GM18517 (cell line): ENCODE measurements around the gene IGSF10.
"Not testable (repeated sequence)": the region's sequence is repeated elsewhere in the genome, so short reads cannot be mapped to it uniquely, and the experiment has no call there.

Experiments
- ATAC-seq: cut with Tn5 transposase; IDR thresholded peaks from one replicate; pipeline ENCODE4 v1.9.1; 2021; ENCODE audit warnings: mild to moderate bottlenecking, moderate library complexity; ENCODE audit not compliant: unreplicated experiment

The IGSF10 gene, protein sequence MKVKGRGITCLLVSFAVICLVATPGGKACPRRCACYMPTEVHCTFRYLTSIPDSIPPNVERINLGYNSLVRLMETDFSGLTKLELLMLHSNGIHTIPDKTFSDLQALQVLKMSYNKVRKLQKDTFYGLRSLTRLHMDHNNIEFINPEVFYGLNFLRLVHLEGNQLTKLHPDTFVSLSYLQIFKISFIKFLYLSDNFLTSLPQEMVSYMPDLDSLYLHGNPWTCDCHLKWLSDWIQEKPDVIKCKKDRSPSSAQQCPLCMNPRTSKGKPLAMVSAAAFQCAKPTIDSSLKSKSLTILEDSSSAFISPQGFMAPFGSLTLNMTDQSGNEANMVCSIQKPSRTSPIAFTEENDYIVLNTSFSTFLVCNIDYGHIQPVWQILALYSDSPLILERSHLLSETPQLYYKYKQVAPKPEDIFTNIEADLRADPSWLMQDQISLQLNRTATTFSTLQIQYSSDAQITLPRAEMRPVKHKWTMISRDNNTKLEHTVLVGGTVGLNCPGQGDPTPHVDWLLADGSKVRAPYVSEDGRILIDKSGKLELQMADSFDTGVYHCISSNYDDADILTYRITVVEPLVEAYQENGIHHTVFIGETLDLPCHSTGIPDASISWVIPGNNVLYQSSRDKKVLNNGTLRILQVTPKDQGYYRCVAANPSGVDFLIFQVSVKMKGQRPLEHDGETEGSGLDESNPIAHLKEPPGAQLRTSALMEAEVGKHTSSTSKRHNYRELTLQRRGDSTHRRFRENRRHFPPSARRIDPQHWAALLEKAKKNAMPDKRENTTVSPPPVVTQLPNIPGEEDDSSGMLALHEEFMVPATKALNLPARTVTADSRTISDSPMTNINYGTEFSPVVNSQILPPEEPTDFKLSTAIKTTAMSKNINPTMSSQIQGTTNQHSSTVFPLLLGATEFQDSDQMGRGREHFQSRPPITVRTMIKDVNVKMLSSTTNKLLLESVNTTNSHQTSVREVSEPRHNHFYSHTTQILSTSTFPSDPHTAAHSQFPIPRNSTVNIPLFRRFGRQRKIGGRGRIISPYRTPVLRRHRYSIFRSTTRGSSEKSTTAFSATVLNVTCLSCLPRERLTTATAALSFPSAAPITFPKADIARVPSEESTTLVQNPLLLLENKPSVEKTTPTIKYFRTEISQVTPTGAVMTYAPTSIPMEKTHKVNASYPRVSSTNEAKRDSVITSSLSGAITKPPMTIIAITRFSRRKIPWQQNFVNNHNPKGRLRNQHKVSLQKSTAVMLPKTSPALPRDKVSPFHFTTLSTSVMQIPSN (N-terminal part only)

GRCh38 chr3:151460774-151461450, at the start of gene IGSF10:
Gene IGSF10, minus strand, starts transcription at chr3:151461061. Its CDS starts 2,352 bp downstream, at chr3:151458709.
- ATAC-seq: no peak

- ATAC-seq: not testable (repeated sequence)
Observed at GRCh38 chr3:151509468-151510135, 48.7 kb upstream of the IGSF10 start.

DNA sequence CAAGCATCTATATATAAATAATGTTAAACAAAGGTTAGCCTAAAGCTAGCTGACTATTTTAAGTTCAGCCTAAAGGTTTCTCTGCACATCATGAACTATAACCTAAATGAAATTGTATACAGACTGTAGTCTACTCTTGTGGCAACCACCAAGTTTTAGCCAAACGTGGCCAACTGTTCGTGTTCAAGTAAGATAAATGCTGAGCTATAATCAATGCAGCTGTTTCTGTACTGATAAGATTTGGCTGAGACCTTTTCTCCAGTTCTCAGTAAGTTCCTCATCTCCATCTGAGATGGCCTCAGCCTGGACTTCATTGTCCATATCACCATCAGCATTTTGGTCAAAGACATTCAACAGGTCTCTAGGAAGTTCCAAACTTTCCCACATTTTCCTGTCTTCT, 43.7 kb upstream of the IGSF10 start:
- no peak for ATAC-seq

- no peak for ATAC-seq
Observed at GRCh38 chr3:151503074-151503473, 42.2 kb upstream of the IGSF10 start.

DNA sequence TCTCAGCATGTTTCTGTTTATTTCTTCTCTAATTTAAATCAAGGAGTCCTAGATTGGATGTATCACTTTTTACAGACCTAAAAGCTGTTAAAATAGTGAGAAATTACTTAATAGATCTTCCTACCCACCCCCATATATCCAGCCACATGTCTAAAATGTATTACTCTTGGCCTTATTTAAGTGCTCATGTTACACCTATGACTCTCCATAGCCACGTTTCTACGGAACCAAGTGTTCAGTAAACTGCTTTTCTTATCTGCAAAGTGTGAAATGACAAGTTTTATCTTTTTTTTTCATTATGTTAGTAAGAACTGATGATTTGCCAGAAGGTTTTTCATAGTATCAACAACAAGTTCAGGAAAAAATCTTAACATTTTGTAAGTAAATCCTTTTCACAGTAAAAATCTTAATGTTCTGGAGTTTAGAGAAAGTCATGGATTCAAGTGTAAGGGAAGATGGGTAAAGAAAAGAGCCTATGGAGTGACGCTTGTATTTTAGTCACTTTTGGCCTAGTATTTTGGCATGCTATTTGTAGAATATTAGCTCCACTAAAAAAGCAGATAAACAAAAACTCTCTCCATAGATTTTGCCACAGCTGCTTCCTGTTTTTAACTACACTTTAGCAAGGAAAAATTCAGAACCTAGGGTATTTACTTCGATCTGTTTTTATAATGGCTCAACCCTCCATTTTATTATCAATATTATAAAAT, 41.2 kb upstream of the IGSF10 start:
- ATAC-seq: no peak

DNA sequence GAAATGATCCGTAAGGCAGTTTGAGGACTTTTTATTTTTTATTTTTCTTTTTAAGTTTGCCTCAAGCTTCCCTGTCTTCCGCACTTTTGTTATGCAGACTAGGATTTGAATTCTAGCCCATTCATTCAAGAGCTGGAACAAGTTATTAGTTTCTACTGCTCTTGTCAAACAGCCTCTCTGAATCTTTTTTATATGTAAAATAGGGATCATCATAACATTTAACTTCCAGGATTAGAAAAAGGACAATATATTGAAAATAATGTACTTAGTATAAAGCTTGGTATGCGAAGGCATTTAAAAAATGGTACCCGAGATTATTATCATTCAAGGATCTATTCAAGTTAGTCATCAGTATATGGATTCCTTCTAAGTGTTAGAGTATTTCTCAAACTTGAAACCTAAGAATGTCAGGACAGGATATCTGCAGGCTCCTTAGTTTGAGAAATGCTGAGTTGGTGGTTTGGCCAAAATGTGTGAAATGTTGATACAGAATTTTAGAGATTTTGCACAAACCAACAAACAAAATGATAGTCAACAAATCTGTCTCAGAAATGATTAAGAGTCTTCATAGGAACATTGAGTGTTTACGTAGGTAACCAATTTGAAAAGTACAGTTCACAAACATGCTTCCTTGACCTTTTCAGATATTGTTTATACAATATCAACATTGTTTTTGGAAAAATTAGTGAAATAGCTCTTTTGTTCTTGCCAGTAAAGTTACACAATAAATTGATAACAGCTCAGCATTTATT, 40.5 kb upstream of the IGSF10 start:
- ATAC-seq: no peak

- no peak for ATAC-seq
Observed at GRCh38 chr3:151499168-151499567, 38.3 kb upstream of the IGSF10 start.

DNA sequence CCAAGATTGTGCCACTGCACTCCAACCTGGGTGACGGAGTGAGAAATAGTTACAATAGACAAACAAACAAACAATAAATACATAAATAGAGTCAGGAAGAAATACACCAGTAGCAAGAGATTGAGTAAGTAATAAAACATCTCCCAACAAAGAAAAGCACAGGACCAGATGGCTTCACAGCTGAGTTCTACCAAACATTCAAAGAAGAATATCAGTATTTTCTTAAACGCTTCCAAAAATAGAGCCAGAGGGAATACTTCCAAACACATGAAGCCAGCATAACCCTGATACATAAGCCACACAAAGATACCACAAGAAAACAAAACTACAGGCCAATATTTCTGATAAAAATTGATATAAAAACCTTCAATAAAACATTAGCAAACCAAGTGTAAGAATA, 30.7 kb upstream of the IGSF10 start:
- no peak for ATAC-seq

DNA sequence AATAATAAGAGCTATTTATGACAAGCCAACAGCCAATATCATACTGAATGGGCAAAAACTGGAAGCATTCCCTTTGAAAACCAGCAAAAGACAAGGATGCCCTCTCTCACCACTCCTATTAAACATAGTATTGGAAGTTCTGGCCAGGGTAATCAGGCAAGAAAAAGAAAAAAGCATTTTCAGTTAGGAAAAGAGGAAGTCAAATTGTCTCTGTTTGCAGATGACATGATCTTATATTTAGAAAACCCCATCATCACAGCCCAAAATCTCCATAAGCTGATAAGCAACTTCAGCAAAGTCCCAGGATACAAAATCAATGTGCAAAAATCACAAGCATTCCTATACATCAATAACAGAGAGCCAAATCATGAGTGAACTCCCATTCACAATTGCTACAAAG, 27.0 kb upstream of the IGSF10 start:
- ATAC-seq: not testable (repeated sequence)

DNA sequence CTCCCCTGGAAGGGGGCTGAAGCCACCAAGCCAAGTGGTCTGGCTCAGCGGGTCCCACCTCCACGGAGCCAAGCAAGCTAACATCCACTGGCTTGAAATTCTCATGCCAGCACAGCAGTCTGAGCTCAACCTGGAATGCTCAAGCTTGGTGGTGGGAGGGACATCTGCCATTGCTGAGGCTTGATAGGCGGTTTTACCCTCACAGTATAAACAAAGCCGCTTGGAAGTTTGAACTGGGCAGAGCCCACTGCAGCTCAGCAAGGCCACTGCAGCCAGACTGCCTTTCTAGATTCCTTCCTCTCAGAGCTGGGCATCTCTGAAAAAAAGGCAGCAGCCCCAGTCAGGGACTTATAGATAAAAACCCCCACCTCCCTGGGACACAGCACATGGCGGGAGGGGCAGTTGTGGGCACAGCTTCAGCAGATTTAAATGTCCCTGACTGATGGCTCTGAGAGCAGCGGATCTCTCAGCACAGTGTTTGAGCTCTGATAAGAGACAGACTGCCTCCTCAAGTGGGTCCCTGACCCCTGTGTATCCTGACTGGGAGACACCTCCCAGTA, 23.2 kb upstream of the IGSF10 start:
- no peak for ATAC-seq

GRCh38 chr3:151483488-151483887, 22.6 kb upstream of the IGSF10 start:
- no peak for ATAC-seq

DNA sequence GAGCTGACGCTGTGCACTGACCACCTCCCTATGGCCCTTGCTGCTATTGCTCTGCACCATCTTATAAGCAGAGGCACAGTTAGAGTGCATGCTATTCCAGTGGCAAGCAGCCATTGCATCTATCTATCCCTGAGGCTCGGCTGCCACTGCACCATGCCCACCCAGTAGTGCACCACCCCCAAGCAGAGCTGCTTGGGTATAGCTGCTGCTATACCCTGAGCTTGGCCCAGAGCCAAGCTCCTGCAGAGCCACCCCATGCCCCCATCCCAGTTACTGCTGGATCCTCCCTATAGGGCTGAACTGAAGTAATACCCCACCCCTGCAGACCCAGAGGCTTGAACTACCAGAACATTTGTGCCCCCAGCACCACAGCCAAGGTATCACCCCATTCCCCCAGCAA, 19.6 kb upstream of the IGSF10 start:
- ATAC-seq: no peak

DNA sequence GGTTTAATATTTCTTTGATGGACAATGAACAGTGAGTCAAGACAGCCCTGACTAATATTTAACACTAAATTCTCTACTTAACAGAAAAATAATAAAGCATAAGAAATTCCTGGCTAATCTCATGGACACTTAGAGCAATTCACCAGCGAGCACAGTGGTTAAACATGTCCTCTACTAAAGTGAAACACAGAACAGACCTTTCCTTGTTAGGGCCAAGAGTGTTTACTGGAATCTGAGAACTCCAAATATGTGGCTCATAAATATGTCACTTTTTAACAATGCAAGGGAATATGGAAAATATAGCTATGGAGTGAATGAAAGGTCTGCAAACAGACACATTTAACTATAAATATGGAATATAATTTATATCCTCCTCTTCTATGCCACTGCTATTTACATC, 18.6 kb upstream of the IGSF10 start:
- ATAC-seq: no peak

- ATAC-seq: no peak
Observed at GRCh38 chr3:151478335-151478697, 17.5 kb upstream of the IGSF10 start.

- ATAC-seq: no peak
Observed at GRCh38 chr3:151477591-151478334, 16.9 kb upstream of the IGSF10 start.

DNA sequence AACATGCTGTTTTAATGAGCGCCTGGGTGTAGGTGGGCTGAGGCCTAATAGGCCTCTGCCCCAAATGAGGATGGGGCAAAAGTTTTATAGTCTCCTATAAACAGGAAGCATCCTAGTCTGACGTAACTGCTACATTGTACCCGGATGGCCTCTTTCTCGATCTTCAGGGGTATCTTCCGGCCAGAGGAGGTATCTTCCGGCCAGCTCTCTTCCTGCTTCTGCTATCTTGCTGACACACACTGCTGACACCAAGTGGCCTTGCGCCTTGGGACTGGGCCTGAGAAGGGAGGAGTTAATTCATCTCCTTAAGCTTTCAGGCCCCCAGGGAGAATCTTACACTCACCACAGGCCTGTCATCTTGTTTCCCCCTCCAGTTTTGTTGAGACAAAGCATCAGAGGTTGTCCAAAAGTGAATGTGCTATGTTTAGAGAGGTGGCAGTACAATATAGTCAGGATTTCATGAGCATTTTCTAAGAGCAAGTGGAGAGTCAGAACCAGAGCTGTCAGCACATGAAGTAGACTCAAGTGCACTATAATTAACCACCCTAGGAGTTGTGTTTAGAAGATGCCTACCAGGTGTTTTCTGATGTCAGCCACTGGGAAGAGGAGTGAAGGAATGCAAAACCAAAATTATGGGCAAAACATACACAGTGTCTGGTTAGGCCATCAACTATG, 15.6 kb upstream of the IGSF10 start:
- no peak for ATAC-seq

- ATAC-seq: peak; percentile 81
Observed at GRCh38 chr3:151468284-151468917, 7.5 kb upstream of the IGSF10 start.
